Esophagus muscularis mucosa (tissue), 2 donors: ENCODE measurements around the gene GTF3C4.

ENCODE experiments used
- EP300 ChIP-seq: sonication (generic); formaldehyde crosslinking; IDR thresholded peaks from one replicate; pipeline ENCODE4 v1.6.1; 2017; ENCODE audit warnings: antibody characterized with exemption
- POLR2A ChIP-seq: fragments of 450-650 bp; IDR thresholded peaks from one replicate; pipeline ENCODE4 v1.6.1; 2017; ENCODE audit warnings: antibody characterized with exemption, moderate library complexity, mild to moderate bottlenecking, low read depth

- no peak for TF ChIP-seq POLR2A
- no peak for TF ChIP-seq EP300
Observed at GRCh38 chr9:132710333-132710732, 40.1 kb downstream of the GTF3C4 start.
